Natural killer cell (primary cell): ENCODE data around the gene HBEGF. TPM values are rescaled to one million over a fixed set of nuclear protein-coding genes. Genes with fewer than 3 reads are reported as not detected.

Experiments
- ATAC-seq, 3 donors: fragments of 150-1000 bp in 2 of 3; fragments of 200-7000 bp in 1 of 3; cut with Tn5 transposase; 1 replicate in 1 of 3; 2 replicates in 2 of 3; pipeline ENCODE4 v1.10.0; 2021; ENCODE audit warnings: mild to moderate bottlenecking in 2 of 3, moderate library complexity in 2 of 3
- DNase-seq, 2 donors: peaks; one replicate each; pipeline versions ENCODE4 v3.0.0 to v3.0.0-alpha.2; 2013 to 2021; ENCODE audit warnings: mixed read lengths in 1 of 2
- H3K27ac ChIP-seq: one replicate; pipeline ENCODE4 v1.5.1; 2013; ENCODE audit warnings: mild to moderate bottlenecking, low read length
- H3K27me3 ChIP-seq: one replicate; pipeline ENCODE4 v1.6.1; 2013; ENCODE audit warnings: low read length; ENCODE audit not compliant: control insufficient read depth, insufficient read depth
- H3K36me3 ChIP-seq: one replicate; pipeline ENCODE4 v1.6.1; 2013; ENCODE audit warnings: low read length; ENCODE audit not compliant: control insufficient read depth, insufficient read depth
- H3K4me1 ChIP-seq: one replicate; pipeline ENCODE4 v1.6.1; 2013; ENCODE audit warnings: low read length; ENCODE audit not compliant: control insufficient read depth, insufficient read depth
- H3K4me3 ChIP-seq: one replicate; pipeline ENCODE4 v1.5.1; 2013; ENCODE audit warnings: low read length
- H3K9me3 ChIP-seq: one replicate; pipeline ENCODE4 v1.6.1; 2013; ENCODE audit warnings: low read length; ENCODE audit not compliant: control insufficient read depth, insufficient read depth
- H3K27ac Mint-ChIP-seq, 2 donors: one replicate each; pipeline ENCODE4 v1.8.0; 2022; ENCODE audit warnings: mild to moderate bottlenecking in 2 of 2, mixed read lengths in 2 of 2, moderate library complexity in 1 of 2
- H3K27me3 Mint-ChIP-seq, 2 donors: one replicate each; pipeline ENCODE4 v1.8.0; 2022; ENCODE audit warnings: low read depth in 2 of 2, mixed read lengths in 2 of 2
- H3K36me3 Mint-ChIP-seq: one replicate; pipeline ENCODE4 v1.8.0; 2022; ENCODE audit warnings: mixed read lengths
- H3K4me1 Mint-ChIP-seq, 2 donors: one replicate each; pipeline ENCODE4 v1.8.0; 2022; ENCODE audit warnings: mixed read lengths in 2 of 2
- H3K4me3 Mint-ChIP-seq: one replicate; pipeline ENCODE4 v1.8.0; 2022; ENCODE audit warnings: mild to moderate bottlenecking, moderate library complexity, mixed read lengths
- H3K9me3 Mint-ChIP-seq, 2 donors: one replicate each; pipeline ENCODE4 v1.8.0; 2022; ENCODE audit warnings: mixed read lengths in 2 of 2
- CTCF ChIP-seq: fragments of 200-600 bp; IDR thresholded peaks from one replicate; pipeline ENCODE4 v1.8.0; 2022; ENCODE audit warnings: antibody characterized with exemption
- WGBS: methylation state at CpG from one replicate; pipeline ENCODE4 v1.1.7; 2013; ENCODE audit warnings: missing lambda C conversion rate; ENCODE audit not compliant: insufficient coverage; 5-methylcytosine and 5-hydroxymethylcytosine counted together
- intact Hi-C: fragments of 100-400 bp; cut with micrococcal nuclease; formaldehyde crosslinking; loops from one replicate; pipeline ENCODE4 v1.14.2; 2022
- total RNA-seq, 4 donors: library from RNA; stranded (reverse); fragments of 120-200 nt in 1 of 4; gene quantifications; one replicate each; pipeline versions ENCODE4 v1.2.3 to v1.2.4, GENCODE V29; 2013 to 2022

HBEGF gene
- total RNA-seq, 3 donors from 2014 or later (not counting 1 experiment from before 2014, with no cell fraction given), result 5.1 to 9.9 (median 7.8) TPM

- H3K36me3 ChIP-seq, result no peaks in the 10 kb centered on the region
- no peak overlapping the region for H3K27ac ChIP-seq
- ATAC-seq (no peak), DNase-seq (no peak)
- Mint-ChIP-seq H3K27ac (no peak overlapping the region), H3K36me3 (no peaks in the 10 kb centered on the region), H3K9me3 (no peaks in the 10 kb centered on the region), H3K4me3 (no peak overlapping the region), H3K4me1 (no peaks in the 10 kb centered on the region), H3K27me3 (peaks cover 0 to 16% of the 10 kb centered on the region in 2 donors)
- intact Hi-C loops, result no loop called here
- no peaks in the 10 kb centered on the region for H3K9me3 ChIP-seq
- WGBS, result no CpG with 5 or more reads among the region's 1 CpG
- no peak overlapping the region for H3K4me3 ChIP-seq
- no peak for TF ChIP-seq CTCF
- H3K27me3 ChIP-seq, result no peaks in the 10 kb centered on the region
- H3K4me1 ChIP-seq, result peaks cover 8% of the 10 kb centered on the region
Measured at GRCh38 chr5:140324617-140325241, 21.7 kb downstream of the HBEGF start.

GRCh38 chr5:140324041-140324600 lies 22.3 kb downstream of the HBEGF start:
- 82% methylated on average over 5 of the region's 5 CpGs for WGBS
- no peak overlapping the region for H3K27ac Mint-ChIP-seq
- H3K4me3 ChIP-seq, result no peak overlapping the region

GRCh38 chr5:140322751-140323731 lies 23.4 kb downstream of the HBEGF start:
- TF ChIP-seq CTCF, result no peak

More at GRCh38 chr5:140324041-140324600, 22.3 kb downstream of the HBEGF start:
- TF ChIP-seq CTCF, result no peak
- H3K27ac ChIP-seq, result no peak overlapping the region
- H3K9me3 Mint-ChIP-seq, result no peaks in the 10 kb centered on the region
- H3K36me3 Mint-ChIP-seq, result no peaks in the 10 kb centered on the region
- intact Hi-C loops, result no loop called here
- H3K9me3 ChIP-seq, result no peaks in the 10 kb centered on the region
- ATAC-seq (no peak), DNase-seq (no peak)
- H3K4me1 Mint-ChIP-seq, result no peaks in the 10 kb centered on the region
- H3K27me3 Mint-ChIP-seq, result peaks cover 0 to 16% of the 10 kb centered on the region in 2 donors
- H3K36me3 ChIP-seq, result no peaks in the 10 kb centered on the region
- no peak overlapping the region for H3K4me3 Mint-ChIP-seq
- no peaks in the 10 kb centered on the region for H3K27me3 ChIP-seq
- peaks cover 8% of the 10 kb centered on the region for H3K4me1 ChIP-seq

More at GRCh38 chr5:140322751-140323731, 23.4 kb downstream of the HBEGF start:
- Mint-ChIP-seq H3K4me1 (no peaks in the 10 kb centered on the region), H3K4me3 (no peak overlapping the region), H3K9me3 (no peaks in the 10 kb centered on the region), H3K36me3 (no peaks in the 10 kb centered on the region), H3K27ac (no peak overlapping the region), H3K27me3 (peaks cover 0 to 16% of the 10 kb centered on the region in 2 donors)
- H3K27ac ChIP-seq, result no peak overlapping the region
- DNase-seq (no peak), ATAC-seq (no peak)
- H3K4me1 ChIP-seq, result peaks cover 10% of the 10 kb centered on the region
- H3K4me3 ChIP-seq, result no peak overlapping the region
- no peaks in the 10 kb centered on the region for H3K36me3 ChIP-seq
- no peaks in the 10 kb centered on the region for H3K27me3 ChIP-seq
- H3K9me3 ChIP-seq, result no peaks in the 10 kb centered on the region
- 80% methylated on average over 8 of the region's 9 CpGs for WGBS
- intact Hi-C loops, result no loop called here
